HG03139 (cell line): ENCODE measurements around the gene NPHP4.

ENCODE experiments used
- ATAC-seq: cut with Tn5 transposase; IDR thresholded peaks from one replicate; pipeline ENCODE4 v1.9.1; 2021; ENCODE audit not compliant: unreplicated experiment

Gene NPHP4

GRCh38 chr1:5951846-5952410 lies 40.3 kb downstream of the NPHP4 start:
- ATAC-seq = no peak

GRCh38 chr1:5950994-5951785 lies 41.0 kb downstream of the NPHP4 start:
- no peak for ATAC-seq

- no peak for ATAC-seq
Measured at GRCh38 chr1:5950201-5950895, 41.9 kb downstream of the NPHP4 start.

- no peak for ATAC-seq
Measured at GRCh38 chr1:5949761-5950100, 42.5 kb downstream of the NPHP4 start.

- ATAC-seq = no peak
Measured at GRCh38 chr1:5949085-5949760, 43.0 kb downstream of the NPHP4 start.

GRCh38 chr1:5948681-5949005 lies 43.6 kb downstream of the NPHP4 start:
- no peak for ATAC-seq

- ATAC-seq = no peak
Measured at GRCh38 chr1:5947978-5948680, 44.1 kb downstream of the NPHP4 start.

GRCh38 chr1:5947071-5947821 lies 45.0 kb downstream of the NPHP4 start:
- ATAC-seq = no peak

GRCh38 chr1:5945445-5945844 lies 46.8 kb downstream of the NPHP4 start:
- ATAC-seq = no peak

- no peak for ATAC-seq
Measured at GRCh38 chr1:5944843-5945167, 47.4 kb downstream of the NPHP4 start.

GRCh38 chr1:5944154-5944842 lies 47.9 kb downstream of the NPHP4 start:
- no peak for ATAC-seq

GRCh38 chr1:5943343-5944124 lies 48.7 kb downstream of the NPHP4 start:
- ATAC-seq = no peak

- no peak for ATAC-seq
Measured at GRCh38 chr1:5941671-5942070, 50.6 kb downstream of the NPHP4 start.

GRCh38 chr1:5940723-5941407 lies 51.4 kb downstream of the NPHP4 start:
- ATAC-seq = no peak

GRCh38 chr1:5939271-5940170 lies 52.7 kb downstream of the NPHP4 start:
- ATAC-seq = no peak

GRCh38 chr1:5938101-5938646 lies 54.1 kb downstream of the NPHP4 start:
- ATAC-seq = no peak

- no peak for ATAC-seq
Measured at GRCh38 chr1:5937373-5937857, 54.8 kb downstream of the NPHP4 start.
